GM10248 (cell line): ENCODE measurements around the gene C19orf67.
A peak's percentile ranks its signal among the peaks of the same experiment; 100 is the strongest.

ENCODE experiments used
- CTCF ChIA-PET: fragments of 300-600 bp; sonication (Branson Sonifier 250); formaldehyde crosslinking; extraction: SDS; loops from one replicate; lab custom pipeline; 2021; ENCODE audit warnings: antibody characterized with exemption; lab: Yijun Ruan, JAX
- POLR2A ChIA-PET: fragments of 350-650 bp; sonication (Branson Sonifier 250); formaldehyde crosslinking; extraction: SDS; loops from one replicate; lab custom pipeline; 2020; ENCODE audit warnings: antibody characterized with exemption; lab: Yijun Ruan, JAX
- DNase-seq: peaks from one replicate; pipeline ENCODE4 v3.0.0; 2012; ENCODE audit errors: extremely low spot score
- CTCF ChIP-seq: IDR thresholded peaks from 2 replicates; pipeline ENCODE4 v1.5.1; 2012; ENCODE audit warnings: mild to moderate bottlenecking, low read depth; ENCODE audit errors: extremely low read depth, missing control alignments, control extremely low read depth

C19orf67 gene

GRCh38 chr19:14059652-14060155 is 25.9 kb downstream of the C19orf67 start:
- no peak for TF ChIP-seq CTCF
- ChIA-PET POLR2A (interaction anchor here (0.6 kb wide), 1 partner anchor 46 kb away, joined by 4 read pairs; no protein-coding TSS in a partner anchor), CTCF (interaction anchor here (0.9 to 12.8 kb wide), 26 partner anchors 11 to 470 kb away, joined by 3 to 169 read pairs (median 6); partner anchors contain the start of genes IL27RA, MISP3, PODNL1 and RFX1)
- DNase-seq = no peak

GRCh38 chr19:14059093-14059480 is 26.5 kb downstream of the C19orf67 start:
- ChIA-PET CTCF (interaction anchor here (0.8 to 12.8 kb wide), 30 partner anchors 12 to 469 kb away, joined by 3 to 169 read pairs (median 6); partner anchors contain the start of genes DCAF15, IL27RA, MISP3 and PODNL1), POLR2A (interaction anchor here (0.6 kb wide), 2 partner anchors 46 to 62 kb away, joined by 4 read pairs; no protein-coding TSS in a partner anchor)
- DNase-seq = peak; percentile 77
- TF ChIP-seq CTCF = peak; percentile 71

GRCh38 chr19:14058182-14059092 is 27.1 kb downstream of the C19orf67 start:
- DNase-seq = peak; percentile 9
- CTCF ChIA-PET = interaction anchor here (0.8 to 12.8 kb wide), 28 partner anchors 12 to 469 kb away, joined by 3 to 169 read pairs (median 6); partner anchors contain the start of genes ASF1B, DCAF15, IL27RA and MISP3
- TF ChIP-seq CTCF = no peak
- POLR2A ChIA-PET = interaction anchor here (0.6 kb wide), 1 partner anchor 62 kb away, joined by 4 read pairs; no protein-coding TSS in a partner anchor

GRCh38 chr19:14056741-14057356 is 28.7 kb downstream of the C19orf67 start:
- ChIA-PET POLR2A (interaction anchor here (0.5 to 1.0 kb wide), 2 partner anchors 38 to 327 kb away, joined by 3 to 4 read pairs; no protein-coding TSS in a partner anchor), CTCF (interaction anchor here (0.9 to 12.8 kb wide), 7 partner anchors 13 to 176 kb away, joined by 3 to 169 read pairs (median 5); partner anchors contain the start of genes ASF1B, DCAF15 and MISP3)
- TF ChIP-seq CTCF = no peak
- DNase-seq = no peak

- ChIA-PET POLR2A (no interaction called here), CTCF (interaction anchor here (1.0 to 12.8 kb wide), 5 partner anchors 12 to 173 kb away, joined by 3 to 169 read pairs (median 5); partner anchors contain the start of genes ASF1B, DCAF15 and MISP3)
- no peak for TF ChIP-seq CTCF
- DNase-seq = peak; percentile 2
These were observed 29.4 kb downstream of the C19orf67 start for GRCh38 chr19:14056069-14056666.
